Epithelial cell of proximal tubule (primary cell): ENCODE measurements around the gene ODAPH. TPM values are rescaled to one million over a fixed set of nuclear protein-coding genes. Genes with fewer than 3 reads are reported as not detected.
"Not testable (repeated sequence)": the region's sequence is repeated elsewhere in the genome, so short reads cannot be mapped to it uniquely, and the experiment has no call there.

Experiments
- DNase-seq: peaks from one replicate; pipeline ENCODE4 v3.0.0-alpha.2; 2011; ENCODE audit warnings: low read depth
- H3K4me3 ChIP-seq: 2 replicates; pipeline ENCODE4 v1.5.1; 2011; ENCODE audit warnings: low read depth, mild to moderate bottlenecking, low read length
- total RNA-seq: library from RNA; depleted of rRNA; stranded (reverse); fragments of >200 nt; gene quantifications from 2 replicates; pipeline ENCODE4 v1.2.3, GENCODE V29; 2015
- TF ChIP-seq, protein P1 (sequence below): conservative IDR thresholded peaks from 2 replicates; pipeline ENCODE4 v1.5.1; 2012; ENCODE audit warnings: low read depth, mild to moderate bottlenecking, low read length

ODAPH gene
- total RNA-seq, 1 donor from 2014 or later = not detected

DNA sequence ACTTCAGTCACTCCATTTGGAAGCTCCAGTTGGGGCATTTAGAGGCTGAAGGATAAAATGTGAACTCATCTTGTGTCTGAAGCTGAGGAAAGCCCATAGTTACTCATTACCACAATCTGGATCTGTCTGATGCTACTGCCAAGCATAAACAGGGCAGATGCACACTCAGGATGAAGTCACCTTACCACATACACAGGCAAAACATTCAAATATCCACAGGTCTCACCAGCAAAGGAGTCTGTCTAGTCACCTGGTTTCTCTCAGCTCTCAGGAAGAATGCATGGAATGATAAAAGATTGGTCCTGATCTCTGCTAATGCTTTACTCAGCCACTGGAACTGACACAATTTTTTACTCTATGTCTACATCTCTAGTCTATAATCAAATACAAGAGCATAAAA is 13.0 kb upstream of the ODAPH start:
- peak; percentile 90 for DNase-seq
- TF ChIP-seq, protein P1, sequence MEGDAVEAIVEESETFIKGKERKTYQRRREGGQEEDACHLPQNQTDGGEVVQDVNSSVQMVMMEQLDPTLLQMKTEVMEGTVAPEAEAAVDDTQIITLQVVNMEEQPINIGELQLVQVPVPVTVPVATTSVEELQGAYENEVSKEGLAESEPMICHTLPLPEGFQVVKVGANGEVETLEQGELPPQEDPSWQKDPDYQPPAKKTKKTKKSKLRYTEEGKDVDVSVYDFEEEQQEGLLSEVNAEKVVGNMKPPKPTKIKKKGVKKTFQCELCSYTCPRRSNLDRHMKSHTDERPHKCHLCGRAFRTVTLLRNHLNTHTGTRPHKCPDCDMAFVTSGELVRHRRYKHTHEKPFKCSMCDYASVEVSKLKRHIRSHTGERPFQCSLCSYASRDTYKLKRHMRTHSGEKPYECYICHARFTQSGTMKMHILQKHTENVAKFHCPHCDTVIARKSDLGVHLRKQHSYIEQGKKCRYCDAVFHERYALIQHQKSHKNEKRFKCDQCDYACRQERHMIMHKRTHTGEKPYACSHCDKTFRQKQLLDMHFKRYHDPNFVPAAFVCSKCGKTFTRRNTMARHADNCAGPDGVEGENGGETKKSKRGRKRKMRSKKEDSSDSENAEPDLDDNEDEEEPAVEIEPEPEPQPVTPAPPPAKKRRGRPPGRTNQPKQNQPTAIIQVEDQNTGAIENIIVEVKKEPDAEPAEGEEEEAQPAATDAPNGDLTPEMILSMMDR = no peak
- H3K4me3 ChIP-seq = no peak overlapping the region

GRCh38 chr4:75544220-75544619 is 11.6 kb upstream of the ODAPH start:
- not testable (repeated sequence) for DNase-seq, H3K4me3 ChIP-seq

DNA sequence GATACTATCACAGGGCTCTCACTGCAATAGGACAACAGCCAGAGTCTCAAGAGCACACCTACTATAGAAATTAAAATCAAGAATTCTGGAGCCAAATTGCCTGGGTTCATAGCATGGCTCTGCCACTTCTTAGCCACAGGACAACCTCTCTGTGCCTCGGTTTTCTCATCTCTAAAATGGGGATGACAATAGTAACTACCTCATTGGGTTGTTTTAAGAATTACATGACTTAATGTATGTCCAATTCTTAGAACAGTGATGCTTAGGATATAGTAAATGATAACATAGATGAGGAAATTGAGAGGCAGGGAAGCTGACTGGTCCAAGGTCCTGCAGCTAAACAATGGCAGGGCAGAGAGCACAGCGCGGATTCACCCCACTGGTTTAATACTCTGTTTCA is 11.0 kb upstream of the ODAPH start:
- TF ChIP-seq, protein P1 = no peak
- H3K4me3 ChIP-seq = no peak overlapping the region
- no peak for DNase-seq

DNA sequence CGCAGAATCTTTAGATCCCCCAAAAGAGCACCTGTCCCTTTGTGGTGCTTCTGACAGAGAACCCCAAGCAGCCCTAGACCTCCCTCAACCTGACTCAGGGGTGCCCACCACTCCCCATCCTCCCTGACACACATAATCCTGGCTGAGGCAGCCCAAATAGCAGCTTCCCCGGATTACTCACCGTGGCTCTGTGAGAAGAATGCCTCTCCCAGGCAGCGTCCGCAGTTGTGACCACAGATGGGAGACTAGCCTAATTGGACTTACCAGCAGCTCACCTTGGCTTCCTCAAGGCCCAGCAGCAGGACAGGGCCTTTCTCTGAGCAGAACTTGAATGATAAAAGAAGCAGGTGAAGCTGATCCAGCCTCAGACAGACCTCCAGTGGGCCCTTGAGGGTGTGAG is 10.3 kb upstream of the ODAPH start:
- no peak overlapping the region for H3K4me3 ChIP-seq
- TF ChIP-seq, protein P1 = no peak
- no peak for DNase-seq

GRCh38 chr4:75547647-75548387 is 8.0 kb upstream of the ODAPH start:
- TF ChIP-seq, protein P1 = no peak
- DNase-seq = peak; percentile 12
- no peak overlapping the region for H3K4me3 ChIP-seq

GRCh38 chr4:75549019-75549418 is 6.8 kb upstream of the ODAPH start:
- no peak for DNase-seq
- no peak overlapping the region for H3K4me3 ChIP-seq
- TF ChIP-seq, protein P1 = no peak

- no peak overlapping the region for H3K4me3 ChIP-seq
- TF ChIP-seq, protein P1 = no peak
- no peak for DNase-seq
These were observed 3.4 kb upstream of the ODAPH start for GRCh38 chr4:75552452-75552851.
